Heart left ventricle (tissue), 16 donors: ENCODE results near the gene DCLK3. TPM values are rescaled to one million over a fixed set of nuclear protein-coding genes. Genes with fewer than 3 reads are reported as not detected.

Source experiments
- ATAC-seq, 4 donors: fragments of 200-7000 bp; cut with Tn5 transposase; one replicate each; pipeline ENCODE4 v1.9.1; 2020 to 2022; ENCODE audit warnings: moderate library complexity in 4 of 4, mild to moderate bottlenecking in 3 of 4, moderate number of reproducible peaks in 1 of 4
- DNase-seq, 5 donors: peaks; one replicate each; pipeline ENCODE4 v3.0.0-alpha.2; 2020
- H3K27ac ChIP-seq, 12 donors: fragments of 200-600 bp; sonication (generic) in 4 of 12; one replicate each; pipeline versions ENCODE4 v1.5.0 to v1.8.0; 2016 to 2022; ENCODE audit warnings: mild to moderate bottlenecking in 2 of 12
- H3K27me3 ChIP-seq, 9 donors: fragments of 200-600 bp; sonication (generic) in 2 of 9; one replicate each; pipeline versions ENCODE4 v1.5.1 to v1.8.0; 2016 to 2022; ENCODE audit warnings: mild to moderate bottlenecking in 3 of 9
- H3K36me3 ChIP-seq, 9 donors: fragments of 200-600 bp; sonication (generic) in 2 of 9; one replicate each; pipeline versions ENCODE4 v1.5.0 to v1.8.0; 2018 to 2022; ENCODE audit warnings: mild to moderate bottlenecking in 2 of 9
- H3K4me1 ChIP-seq, 12 donors: fragments of 200-600 bp; sonication (generic) in 4 of 12; one replicate each; pipeline versions ENCODE4 v1.5.0 to v1.8.0; 2016 to 2022; ENCODE audit warnings: mild to moderate bottlenecking in 3 of 12
- H3K4me3 ChIP-seq, 12 donors: fragments of 200-600 bp; sonication (generic) in 4 of 12; one replicate each; pipeline versions ENCODE4 v1.5.0 to v1.8.0; 2017 to 2022; ENCODE audit warnings: mild to moderate bottlenecking in 9 of 12, moderate library complexity in 4 of 12
- H3K9me3 ChIP-seq, 12 donors: fragments of 200-600 bp; sonication (generic) in 4 of 12; one replicate each; pipeline versions ENCODE4 v1.5.0 to v1.8.0; 2016 to 2022; ENCODE audit warnings: mild to moderate bottlenecking in 1 of 12
- POLR2A ChIP-seq, 2 donors: fragments of 450-650 bp; IDR thresholded peaks; one replicate each; pipeline ENCODE4 v1.6.1; 2017; ENCODE audit warnings: antibody characterized with exemption in 2 of 2, mild to moderate bottlenecking in 2 of 2, moderate library complexity in 2 of 2
- WGBS, 4 donors: extraction: QIAGEN DNeasy Blood & Tissue Kit in 2 of 4; methylation state at CpG; one replicate each; pipeline versions ENCODE4 v1.1.5 to v1.1.7; 2013 to 2018; 5-methylcytosine and 5-hydroxymethylcytosine counted together
- intact Hi-C, 10 donors: fragments of 100-400 bp; cut with DNase I; formaldehyde crosslinking; loops; one replicate each; pipeline versions ENCODE4 v1.11.1 to v1.14.2; 2022
- polyA plus RNA-seq, 2 donors: library from polyadenylated mRNA; stranded (reverse); fragments of 200-250 nt; gene quantifications; one replicate each; pipeline ENCODE4 v1.2.3, GENCODE V29; 2013
- total RNA-seq, 9 donors: library from RNA; depleted of rRNA in 2 of 9; stranded (reverse); fragments of >200 nt in 2 of 9; fragmentation: NEBNext Ultra II Directional in 3 of 9; extraction: Animal tissue kit (Norgen Biotek cat#: 25700) in 3 of 9; gene quantifications; one replicate each; pipeline versions ENCODE4 v1.1.0 to v1.2.4, GENCODE V29; 2016 to 2023
- TF ChIP-seq, protein P1 (sequence below), 12 donors: fragments of 200-600 bp; sonication (generic) in 4 of 12; IDR thresholded peaks; one replicate each; pipeline versions ENCODE4 v1.5.0 to v1.8.0; 2018 to 2022; ENCODE audit warnings: antibody characterized with exemption in 12 of 12, mild to moderate bottlenecking in 5 of 12
- donor health status: ischemic (EF 13 %, LVEDD 7.1; RV severe dilation, severe dysfunction).
- donor health status: healthy with polysubstance abuse.
- donor health status: DM: no; HTN: yes; CAD: no.
- donor health status: DM: no; HTN: no; CAD: no.
- donor health status: ischemic (EF 25% LVEDD 6.9; RV normal size, moderate dysfunction).
- donor health status: ischemic (EF 25% LVEDD 5.7; RV mildly dilated, moderate dysfunction).
- donor health status: healthy.
- donor health status: DM: yes; HTN: yes; CAD: no.
- donor health status: ischemic (EF 35%, LVEDD 5.7; RV mildly dilated, moderate dysfunction).
- donor health status: nonischemic (EF 11% LVEDD 7.7; RV severe dilation, severe dysfunction).
- donor health status: DM: yes; HTN: yes; CAD: no.
- donor health status: PGD.
- donor health status: ischemic (EF 29% LVEDD 5.4; RV normal size, mild dysfunction).
- donor health status: nonischemic (EF 23%, LVEDD 6.1; RV moderate dilation, normal function).

The DCLK3 gene
- total and polyA plus RNA-seq, 11 donors: 0.08 to 0.48 (median 0.15) TPM; not detected in 1

- intact Hi-C loops: no loop called here
- peaks cover 0 to 7% (median 0%) of the 10 kb centered on the region in 12 donors for H3K9me3 ChIP-seq
- no peaks in the 10 kb centered on the region for H3K27me3 ChIP-seq
- H3K4me1 ChIP-seq: peaks cover 0 to 2% (median 0%) of the 10 kb centered on the region in 12 donors
- TF ChIP-seq, protein P1, sequence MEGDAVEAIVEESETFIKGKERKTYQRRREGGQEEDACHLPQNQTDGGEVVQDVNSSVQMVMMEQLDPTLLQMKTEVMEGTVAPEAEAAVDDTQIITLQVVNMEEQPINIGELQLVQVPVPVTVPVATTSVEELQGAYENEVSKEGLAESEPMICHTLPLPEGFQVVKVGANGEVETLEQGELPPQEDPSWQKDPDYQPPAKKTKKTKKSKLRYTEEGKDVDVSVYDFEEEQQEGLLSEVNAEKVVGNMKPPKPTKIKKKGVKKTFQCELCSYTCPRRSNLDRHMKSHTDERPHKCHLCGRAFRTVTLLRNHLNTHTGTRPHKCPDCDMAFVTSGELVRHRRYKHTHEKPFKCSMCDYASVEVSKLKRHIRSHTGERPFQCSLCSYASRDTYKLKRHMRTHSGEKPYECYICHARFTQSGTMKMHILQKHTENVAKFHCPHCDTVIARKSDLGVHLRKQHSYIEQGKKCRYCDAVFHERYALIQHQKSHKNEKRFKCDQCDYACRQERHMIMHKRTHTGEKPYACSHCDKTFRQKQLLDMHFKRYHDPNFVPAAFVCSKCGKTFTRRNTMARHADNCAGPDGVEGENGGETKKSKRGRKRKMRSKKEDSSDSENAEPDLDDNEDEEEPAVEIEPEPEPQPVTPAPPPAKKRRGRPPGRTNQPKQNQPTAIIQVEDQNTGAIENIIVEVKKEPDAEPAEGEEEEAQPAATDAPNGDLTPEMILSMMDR (IDR thresholded peaks at IDR 0.05): no peak
- no peak for TF ChIP-seq POLR2A (IDR thresholded peaks at IDR 0.05)
- H3K4me3 ChIP-seq: no peak overlapping the region
- H3K36me3 ChIP-seq: no peaks in the 10 kb centered on the region
- DNase-seq: no peak
- no peak for ATAC-seq
- H3K27ac ChIP-seq: no peak overlapping the region
- 84 to 88% (median 88%) methylated on average over 4 of the region's 4 CpGs for WGBS, 4 donors
These were observed 74.8 kb downstream of the DCLK3 start for GRCh38 chr3:36689560-36689959.

DNA sequence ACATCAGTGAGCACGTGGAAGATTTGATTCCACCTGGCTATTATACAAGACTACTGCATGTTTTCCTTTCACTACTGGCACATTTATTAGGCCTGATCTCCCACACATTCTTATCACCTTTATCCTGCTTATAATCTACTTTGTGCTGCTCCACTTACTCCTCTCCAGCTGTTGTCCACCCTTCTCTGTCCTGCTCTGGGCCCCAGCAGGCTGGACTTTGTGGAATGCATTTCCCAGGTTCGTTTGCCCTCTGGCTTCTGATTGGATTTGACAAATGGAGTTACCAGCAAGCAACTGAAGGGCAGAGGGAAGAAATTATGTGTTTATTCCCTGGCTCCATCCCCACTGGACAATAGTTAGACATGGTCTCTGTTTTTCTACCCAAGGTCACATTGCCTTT is 75.5 kb downstream of the DCLK3 start:
- H3K27me3 ChIP-seq: no peaks in the 10 kb centered on the region
- no peak overlapping the region for H3K4me3 ChIP-seq
- ATAC-seq (no peak), DNase-seq (no peak)
- H3K4me1 ChIP-seq: peaks cover 0 to 1% (median 0%) of the 10 kb centered on the region in 12 donors
- no peak overlapping the region for H3K27ac ChIP-seq
- 55 to 63% (median 59%) methylated on average over 2 of the region's 2 CpGs for WGBS, 4 donors
- H3K36me3 ChIP-seq: no peaks in the 10 kb centered on the region
- H3K9me3 ChIP-seq: peaks cover 0 to 7% (median 0%) of the 10 kb centered on the region in 12 donors
- TF ChIP-seq, protein P1 (IDR thresholded peaks at IDR 0.05): no peak
- no peak for TF ChIP-seq POLR2A (IDR thresholded peaks at IDR 0.05)
- intact Hi-C loops: no loop called here

DNA sequence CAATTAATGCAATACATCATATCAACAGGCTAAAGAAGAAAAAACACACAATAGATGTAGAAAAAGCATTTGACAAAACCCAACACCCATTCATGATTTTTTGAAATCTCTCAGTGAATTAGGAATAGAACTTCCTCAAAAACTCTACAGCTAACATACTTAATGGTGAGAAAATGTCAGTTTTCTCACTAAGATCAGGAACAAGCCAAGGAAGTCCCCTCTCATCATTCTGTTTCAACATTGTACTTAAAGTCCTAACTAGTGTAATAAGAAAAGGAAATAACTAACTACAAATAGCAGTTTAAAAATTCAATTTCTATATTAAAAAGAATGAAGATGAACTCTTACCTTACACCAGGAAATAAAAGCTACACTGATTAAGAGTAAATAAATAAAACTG is 77.8 kb downstream of the DCLK3 start:
- Histone ChIP-seq H3K27ac (no peak overlapping the region), H3K9me3 (peaks cover 0 to 7% (median 1%) of the 10 kb centered on the region in 12 donors), H3K4me3 (no peak overlapping the region), H3K36me3 (no peaks in the 10 kb centered on the region), H3K27me3 (no peaks in the 10 kb centered on the region), H3K4me1 (no peaks in the 10 kb centered on the region)
- intact Hi-C loops: no loop called here
- TF ChIP-seq POLR2A (IDR thresholded peaks at IDR 0.05): no peak
- TF ChIP-seq, protein P1 (IDR thresholded peaks at IDR 0.05): no peak
- no peak for DNase-seq
- ATAC-seq: no peak

GRCh38 chr3:36681867-36682266 is 82.5 kb downstream of the DCLK3 start:
- intact Hi-C loops: no loop called here
- ATAC-seq (no peak), DNase-seq (no peak)
- no peaks in the 10 kb centered on the region for H3K36me3 ChIP-seq
- H3K27me3 ChIP-seq: no peaks in the 10 kb centered on the region
- H3K4me3 ChIP-seq: no peak overlapping the region
- TF ChIP-seq, protein P1 (IDR thresholded peaks at IDR 0.05): no peak
- 76 to 100% (median 80%) methylated on average over 1 of the region's 1 CpG for WGBS, 4 donors
- no peak overlapping the region for H3K27ac ChIP-seq
- H3K4me1 ChIP-seq: no peaks in the 10 kb centered on the region
- peaks cover 0 to 48% (median 20%) of the 10 kb centered on the region in 12 donors for H3K9me3 ChIP-seq
